Measurements from ENCODE around the gene SNRPD1. TPM values are rescaled to one million over a fixed set of nuclear protein-coding genes. Genes with fewer than 3 reads are reported as not detected.

Gene SNRPD1
- total RNA-seq, 1 donor from 2014 or later: 82.5 TPM

DNA sequence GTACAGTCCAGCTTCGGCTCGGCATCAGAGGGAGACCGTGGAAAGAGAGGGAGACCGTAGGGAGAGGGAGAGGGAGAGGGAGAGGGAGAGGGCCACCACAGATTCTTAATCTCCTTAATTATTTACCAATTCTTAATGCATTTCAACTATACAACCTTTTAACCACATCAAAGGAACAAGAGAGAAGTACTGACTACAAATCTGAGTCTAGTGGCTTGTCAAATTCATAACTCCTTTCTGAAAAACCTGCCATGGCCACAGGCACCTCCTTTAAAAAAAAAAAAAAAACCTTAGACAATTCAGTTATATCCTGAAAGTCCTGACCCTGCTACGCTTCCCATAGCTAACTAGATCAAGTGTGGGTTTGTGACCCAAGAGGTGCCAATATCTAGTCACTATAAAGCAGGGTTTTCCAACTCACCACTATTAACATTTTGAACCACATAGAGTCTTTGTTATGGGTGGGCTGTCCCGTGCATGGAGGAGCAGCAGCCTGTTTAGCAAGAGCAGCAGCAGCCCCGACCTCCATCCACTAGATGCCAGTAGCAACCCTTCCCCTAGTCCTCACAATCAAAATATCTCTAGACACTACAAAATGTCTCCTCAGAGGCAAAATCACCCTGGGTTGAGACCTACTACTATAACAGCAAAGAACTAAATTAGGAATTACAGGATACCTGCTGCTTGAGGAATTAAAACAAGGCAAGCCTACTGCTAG, 18.4 kb upstream of the SNRPD1 start:
- DNase-seq (ENCODE audit: low spot score): no peak
- peaks cover 25% of the 10 kb centered on the region for H3K36me3 Mint-ChIP-seq (ENCODE audit: low read depth, unreplicated experiment)

GRCh38 chr18:21597620-21598019, 14.5 kb upstream of the SNRPD1 start:
- TF ChIP-seq, protein P1, sequence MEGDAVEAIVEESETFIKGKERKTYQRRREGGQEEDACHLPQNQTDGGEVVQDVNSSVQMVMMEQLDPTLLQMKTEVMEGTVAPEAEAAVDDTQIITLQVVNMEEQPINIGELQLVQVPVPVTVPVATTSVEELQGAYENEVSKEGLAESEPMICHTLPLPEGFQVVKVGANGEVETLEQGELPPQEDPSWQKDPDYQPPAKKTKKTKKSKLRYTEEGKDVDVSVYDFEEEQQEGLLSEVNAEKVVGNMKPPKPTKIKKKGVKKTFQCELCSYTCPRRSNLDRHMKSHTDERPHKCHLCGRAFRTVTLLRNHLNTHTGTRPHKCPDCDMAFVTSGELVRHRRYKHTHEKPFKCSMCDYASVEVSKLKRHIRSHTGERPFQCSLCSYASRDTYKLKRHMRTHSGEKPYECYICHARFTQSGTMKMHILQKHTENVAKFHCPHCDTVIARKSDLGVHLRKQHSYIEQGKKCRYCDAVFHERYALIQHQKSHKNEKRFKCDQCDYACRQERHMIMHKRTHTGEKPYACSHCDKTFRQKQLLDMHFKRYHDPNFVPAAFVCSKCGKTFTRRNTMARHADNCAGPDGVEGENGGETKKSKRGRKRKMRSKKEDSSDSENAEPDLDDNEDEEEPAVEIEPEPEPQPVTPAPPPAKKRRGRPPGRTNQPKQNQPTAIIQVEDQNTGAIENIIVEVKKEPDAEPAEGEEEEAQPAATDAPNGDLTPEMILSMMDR (IDR thresholded peaks at IDR 0.05; ENCODE audit: unreplicated experiment): no peak
- no peaks in the 10 kb centered on the region for H3K9me3 Mint-ChIP-seq (ENCODE audit: unreplicated experiment)
- peaks cover 12% of the 10 kb centered on the region for H3K27me3 Mint-ChIP-seq (ENCODE audit: unreplicated experiment)
- DNase-seq (ENCODE audit: low spot score): no peak
- no peak overlapping the region for H3K27ac Mint-ChIP-seq (ENCODE audit: unreplicated experiment)
- peaks cover 11% of the 10 kb centered on the region for H3K36me3 Mint-ChIP-seq (ENCODE audit: low read depth, unreplicated experiment)
- no peak overlapping the region for H3K4me3 Mint-ChIP-seq (ENCODE audit: unreplicated experiment)
- peaks cover 10% of the 10 kb centered on the region for H3K4me1 Mint-ChIP-seq (ENCODE audit: unreplicated experiment)

More for the DNA sequence above, 18.4 kb upstream of the SNRPD1 start:
- TF ChIP-seq, protein P1 (IDR thresholded peaks at IDR 0.05; ENCODE audit: unreplicated experiment): no peak
- Mint-ChIP-seq H3K27me3 (ENCODE audit: unreplicated experiment) (peaks cover 5% of the 10 kb centered on the region), H3K4me3 (ENCODE audit: unreplicated experiment) (peak overlapping the region; percentile 59), H3K9me3 (ENCODE audit: unreplicated experiment) (no peaks in the 10 kb centered on the region), H3K4me1 (ENCODE audit: unreplicated experiment) (peaks cover under 1% of the 10 kb centered on the region), H3K27ac (ENCODE audit: unreplicated experiment) (peak overlapping the region; percentile 64)

GRCh38 chr18:21598726-21599584, 13.2 kb upstream of the SNRPD1 start:
- Mint-ChIP-seq H3K27me3 (ENCODE audit: unreplicated experiment) (peaks cover 12% of the 10 kb centered on the region), H3K4me3 (ENCODE audit: unreplicated experiment) (peak overlapping the region; percentile 98), H3K27ac (ENCODE audit: unreplicated experiment) (peak overlapping the region; percentile 92), H3K9me3 (ENCODE audit: unreplicated experiment) (no peaks in the 10 kb centered on the region), H3K36me3 (ENCODE audit: low read depth, unreplicated experiment) (peaks cover 5% of the 10 kb centered on the region), H3K4me1 (ENCODE audit: unreplicated experiment) (peaks cover 10% of the 10 kb centered on the region)
- no peak for DNase-seq (ENCODE audit: low spot score)
- TF ChIP-seq, protein P1 (IDR thresholded peaks at IDR 0.05; ENCODE audit: unreplicated experiment): no peak

DNA sequence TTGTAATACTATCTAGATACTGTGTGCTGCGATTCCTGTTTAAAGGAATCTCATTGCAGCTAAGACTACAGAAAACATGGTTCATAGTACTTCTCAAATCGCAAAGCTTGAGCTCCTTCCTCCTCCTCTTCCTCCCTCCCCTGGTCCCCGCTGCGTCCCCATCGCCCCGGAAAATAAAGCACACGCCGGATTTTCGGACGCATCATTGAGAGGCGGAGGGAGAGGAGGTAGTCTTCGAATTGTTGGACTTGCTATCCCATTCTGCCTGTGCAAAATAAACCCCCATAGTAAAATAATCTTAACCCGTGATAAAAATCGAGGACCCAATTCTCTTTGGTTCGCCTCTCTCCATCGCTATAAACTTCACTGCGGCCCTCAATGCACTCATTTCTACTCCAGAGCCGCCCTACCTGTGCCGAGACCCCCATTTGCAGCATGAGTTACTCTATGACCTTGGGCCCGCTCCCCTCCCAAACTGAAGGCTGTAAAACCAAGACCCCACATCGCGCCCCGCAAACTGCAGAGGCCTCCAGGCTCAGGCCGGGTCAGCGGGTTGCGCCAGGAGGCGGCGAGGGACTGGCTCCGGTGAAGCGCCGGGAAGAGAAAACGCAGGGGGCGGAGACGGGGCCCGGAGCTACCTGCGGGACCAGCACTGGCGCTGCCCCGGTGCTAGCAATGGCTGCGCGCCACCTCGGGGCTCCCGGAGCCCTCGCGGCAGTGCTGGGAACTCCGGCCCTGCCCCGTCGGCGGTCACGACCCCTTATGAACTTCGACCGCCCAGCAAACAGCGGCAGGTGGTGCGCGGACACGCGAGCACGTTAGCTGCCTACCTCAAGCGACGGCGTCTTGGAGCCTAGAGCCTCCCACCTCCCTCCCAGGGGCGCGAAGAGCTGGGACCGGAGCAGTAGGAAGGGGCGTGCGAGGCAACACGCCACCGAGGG, 12.3 kb upstream of the SNRPD1 start:
- Mint-ChIP-seq H3K27ac (ENCODE audit: unreplicated experiment) (peak overlapping the region; percentile 98), H3K4me3 (ENCODE audit: unreplicated experiment) (peak overlapping the region; percentile 98), H3K9me3 (ENCODE audit: unreplicated experiment) (no peaks in the 10 kb centered on the region), H3K36me3 (ENCODE audit: low read depth, unreplicated experiment) (no peaks in the 10 kb centered on the region), H3K4me1 (ENCODE audit: unreplicated experiment) (peaks cover 10% of the 10 kb centered on the region), H3K27me3 (ENCODE audit: unreplicated experiment) (peaks cover 12% of the 10 kb centered on the region)
- DNase-seq (ENCODE audit: low spot score): peak; percentile 65
- TF ChIP-seq, protein P1 (IDR thresholded peaks at IDR 0.05; ENCODE audit: unreplicated experiment): no peak
